DOHH2 (cell line): Measurements from ENCODE around the gene ANKRD42.

ENCODE experiments used
- H3F3A ChIP-seq: fragments of 200-600 bp; sonication (generic), shearing (Covaris generic); 2 replicates; pipeline ENCODE4 v1.6.0; 2016; ENCODE audit warnings: antibody characterized with exemption, mild to moderate bottlenecking; ENCODE audit not compliant: control insufficient read depth, insufficient read depth
- H3K27ac ChIP-seq: fragments of 200-600 bp; sonication (generic); 2 replicates; pipeline ENCODE4 v1.5.1; 2014; ENCODE audit warnings: low read depth, mild to moderate bottlenecking, low read length, moderate library complexity
- H3K27me3 ChIP-seq: fragments of 200-600 bp; sonication (generic); 2 replicates; pipeline ENCODE4 v1.6.1; 2014; ENCODE audit warnings: mild to moderate bottlenecking, low read length, mixed read lengths; ENCODE audit not compliant: control insufficient read depth
- H3K36me3 ChIP-seq: fragments of 200-600 bp; sonication (generic); 2 replicates; pipeline ENCODE4 v1.6.1; 2014; ENCODE audit warnings: mild to moderate bottlenecking, low read length, moderate library complexity, mixed read lengths; ENCODE audit not compliant: control insufficient read depth
- H3K4me1 ChIP-seq: fragments of 200-600 bp; sonication (generic); 2 replicates; pipeline ENCODE4 v1.6.1; 2014; ENCODE audit warnings: mild to moderate bottlenecking, low read length, mixed read lengths; ENCODE audit not compliant: control insufficient read depth
- H3K4me2 ChIP-seq: fragments of 200-600 bp; sonication (generic); 2 replicates; pipeline ENCODE4 v1.6.0; 2014; ENCODE audit warnings: mild to moderate bottlenecking, low read length, moderate library complexity
- H3K4me3 ChIP-seq: fragments of 200-600 bp; sonication (generic); 2 replicates; pipeline ENCODE4 v1.5.1; 2014; ENCODE audit warnings: mild to moderate bottlenecking, low read length, mixed read lengths
- H3K79me2 ChIP-seq: fragments of 200-600 bp; sonication (generic); 2 replicates; pipeline ENCODE4 v1.6.1; 2014; ENCODE audit warnings: mild to moderate bottlenecking, low read length, mixed read lengths; ENCODE audit not compliant: control insufficient read depth
- H3K9me2 ChIP-seq: fragments of 200-600 bp; sonication (generic); replicated peaks from 2 replicates; pipeline ENCODE4 v1.6.1; 2014; ENCODE audit warnings: mild to moderate bottlenecking, low read length, mixed read lengths; ENCODE audit not compliant: control insufficient read depth
- H3K9me3 ChIP-seq: fragments of 200-600 bp; sonication (generic); 2 replicates; pipeline ENCODE4 v1.6.1; 2014; ENCODE audit warnings: antibody characterized with exemption, low read length, mixed read lengths; ENCODE audit not compliant: control insufficient read depth, insufficient read depth
- H4K20me1 ChIP-seq: fragments of 200-600 bp; sonication (generic); 2 replicates; pipeline ENCODE4 v1.6.0; 2014; ENCODE audit warnings: low read depth, mild to moderate bottlenecking, antibody characterized with exemption, low read length, moderate library complexity; ENCODE audit not compliant: control insufficient read depth, insufficient read depth
- EZH2phosphoT487 ChIP-seq: fragments of 200-600 bp; sonication (generic); IDR thresholded peaks from 2 replicates; pipeline ENCODE4 v1.6.1; 2017; ENCODE audit warnings: borderline replicate concordance, mild to moderate bottlenecking, antibody characterized with exemption, low read length, moderate library complexity, mixed read lengths
- TF ChIP-seq, protein P1 (sequence below): fragments of 200-600 bp; sonication (generic); IDR thresholded peaks from one replicate; pipeline ENCODE4 v1.5.1; 2014; ENCODE audit warnings: antibody characterized with exemption, mild to moderate bottlenecking, low read depth, low read length; ENCODE audit not compliant: poor library complexity, severe bottlenecking

The ANKRD42 gene

DNA sequence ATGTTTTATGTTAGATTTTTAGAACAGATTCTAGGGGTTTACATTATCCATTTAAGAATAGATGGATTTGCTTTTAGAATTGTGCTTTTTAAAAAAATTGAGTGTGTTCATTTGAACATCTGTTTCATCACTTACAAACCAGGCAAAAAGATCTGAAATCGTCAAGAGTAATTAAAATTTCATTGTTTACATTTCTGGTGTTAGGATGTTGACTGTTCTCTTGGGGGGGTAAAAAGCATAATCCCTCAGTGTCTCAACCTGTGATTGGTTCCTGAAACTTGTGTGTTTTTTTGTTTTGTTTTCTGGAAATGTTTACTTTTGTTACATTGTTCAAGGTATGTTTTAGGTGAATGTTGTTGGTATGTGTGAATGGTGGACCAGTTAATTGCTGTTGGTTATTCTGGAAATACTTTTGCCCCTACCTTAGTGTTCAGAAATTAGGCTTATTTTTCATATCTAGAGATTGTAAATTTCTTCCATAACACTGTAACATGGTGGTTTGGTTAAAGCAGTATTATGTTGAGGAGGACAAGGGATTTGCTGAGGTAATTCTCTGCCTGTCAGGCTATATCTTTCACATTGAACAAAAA is 31.8 kb upstream of the ANKRD42 start:
- Histone ChIP-seq H3K79me2 (peaks cover 98% of the 10 kb centered on the region), H3K4me2 (peak overlapping the region; percentile 88), H3K9me2 (no peaks in the 10 kb centered on the region), H3K27me3 (no peaks in the 10 kb centered on the region), H3F3A (peaks cover 5% of the 10 kb centered on the region), H3K9me3 (no peaks in the 10 kb centered on the region), H3K4me1 (peaks cover 47% of the 10 kb centered on the region), H3K36me3 (peaks cover 96% of the 10 kb centered on the region), H4K20me1 (peaks cover 37% of the 10 kb centered on the region), H3K27ac (no peak overlapping the region), H3K4me3 (no peak overlapping the region; the same call in 1 of the 2 replicates)
- TF ChIP-seq EZH2phosphoT487 = no peak
- TF ChIP-seq, protein P1, sequence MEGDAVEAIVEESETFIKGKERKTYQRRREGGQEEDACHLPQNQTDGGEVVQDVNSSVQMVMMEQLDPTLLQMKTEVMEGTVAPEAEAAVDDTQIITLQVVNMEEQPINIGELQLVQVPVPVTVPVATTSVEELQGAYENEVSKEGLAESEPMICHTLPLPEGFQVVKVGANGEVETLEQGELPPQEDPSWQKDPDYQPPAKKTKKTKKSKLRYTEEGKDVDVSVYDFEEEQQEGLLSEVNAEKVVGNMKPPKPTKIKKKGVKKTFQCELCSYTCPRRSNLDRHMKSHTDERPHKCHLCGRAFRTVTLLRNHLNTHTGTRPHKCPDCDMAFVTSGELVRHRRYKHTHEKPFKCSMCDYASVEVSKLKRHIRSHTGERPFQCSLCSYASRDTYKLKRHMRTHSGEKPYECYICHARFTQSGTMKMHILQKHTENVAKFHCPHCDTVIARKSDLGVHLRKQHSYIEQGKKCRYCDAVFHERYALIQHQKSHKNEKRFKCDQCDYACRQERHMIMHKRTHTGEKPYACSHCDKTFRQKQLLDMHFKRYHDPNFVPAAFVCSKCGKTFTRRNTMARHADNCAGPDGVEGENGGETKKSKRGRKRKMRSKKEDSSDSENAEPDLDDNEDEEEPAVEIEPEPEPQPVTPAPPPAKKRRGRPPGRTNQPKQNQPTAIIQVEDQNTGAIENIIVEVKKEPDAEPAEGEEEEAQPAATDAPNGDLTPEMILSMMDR = no peak

DNA sequence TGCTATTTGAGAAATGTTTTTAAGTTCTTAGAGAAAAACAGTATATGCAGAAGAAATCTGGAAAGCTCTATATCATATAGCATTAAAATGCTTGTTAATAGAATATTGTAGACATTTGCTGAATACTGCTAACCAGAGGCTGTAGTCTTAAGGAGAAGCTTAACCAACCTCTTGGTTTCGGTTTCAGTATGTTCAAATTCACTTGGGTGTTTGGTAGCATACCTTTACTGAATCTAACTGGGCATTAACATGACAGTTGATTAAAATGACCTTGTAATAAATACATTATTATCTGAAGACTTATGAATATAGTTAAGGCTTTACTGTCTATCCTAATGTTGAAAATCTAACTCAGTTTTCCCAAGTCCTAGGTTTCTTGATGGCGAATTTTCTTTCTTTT is 31.1 kb upstream of the ANKRD42 start:
- H3K79me2 ChIP-seq = peaks cover 100% of the 10 kb centered on the region
- peaks cover 37% of the 10 kb centered on the region for H4K20me1 ChIP-seq
- no peaks in the 10 kb centered on the region for H3K9me3 ChIP-seq
- no peak overlapping the region for H3K4me3 ChIP-seq
- peaks cover 7% of the 10 kb centered on the region for H3F3A ChIP-seq
- H3K4me1 ChIP-seq = peaks cover 48% of the 10 kb centered on the region
- TF ChIP-seq, protein P1 = no peak
- TF ChIP-seq EZH2phosphoT487 = no peak
- no peak overlapping the region; the same call in 1 of the 2 replicates for H3K4me2 ChIP-seq
- no peaks in the 10 kb centered on the region for H3K9me2 ChIP-seq
- H3K27ac ChIP-seq = no peak overlapping the region
- H3K36me3 ChIP-seq = peaks cover 98% of the 10 kb centered on the region
- no peaks in the 10 kb centered on the region for H3K27me3 ChIP-seq

DNA sequence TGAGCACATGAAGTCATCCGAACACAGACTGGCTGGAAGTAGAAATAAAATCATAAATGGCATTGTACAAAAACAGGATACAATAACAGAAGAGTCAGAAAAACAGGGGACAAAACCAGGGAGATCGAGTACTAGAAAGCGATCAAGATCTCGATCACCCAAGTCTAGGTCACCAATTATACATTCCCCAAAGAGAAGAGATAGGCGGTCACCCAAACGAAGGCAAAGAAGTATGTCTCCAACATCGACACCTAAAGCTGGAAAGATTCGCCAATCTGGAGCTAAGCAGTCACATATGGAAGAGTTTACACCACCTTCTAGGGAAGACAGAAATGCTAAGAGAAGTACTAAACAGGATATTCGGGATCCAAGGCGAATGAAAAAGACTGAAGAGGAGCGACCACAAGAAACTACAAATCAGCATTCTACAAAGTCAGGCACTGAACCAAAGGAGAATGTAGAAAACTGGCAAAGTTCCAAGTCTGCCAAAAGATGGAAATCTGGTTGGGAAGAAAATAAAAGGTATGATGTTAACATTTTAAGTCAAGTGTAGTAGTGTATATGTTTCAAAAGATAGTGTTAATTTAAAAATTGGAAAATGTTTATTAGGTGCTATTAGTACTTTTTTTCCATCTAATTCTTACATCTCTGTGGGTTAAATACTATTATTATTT is 27.2 kb upstream of the ANKRD42 start:
- Histone ChIP-seq H3F3A (peaks cover 10% of the 10 kb centered on the region), H3K4me3 (no peak overlapping the region), H3K27ac (no peak overlapping the region), H4K20me1 (peaks cover 40% of the 10 kb centered on the region), H3K9me2 (no peaks in the 10 kb centered on the region), H3K27me3 (no peaks in the 10 kb centered on the region), H3K4me1 (peaks cover 61% of the 10 kb centered on the region), H3K79me2 (peaks cover 100% of the 10 kb centered on the region), H3K36me3 (peaks cover 98% of the 10 kb centered on the region), H3K9me3 (no peaks in the 10 kb centered on the region), H3K4me2 (0 out of 2 replicates have a peak overlapping the region, but pooled peaks have one; percentile 9)
- TF ChIP-seq EZH2phosphoT487 = no peak
- TF ChIP-seq, protein P1 = no peak
